Hepatic stellate cell (primary cell): ENCODE measurements around the gene PI4KA.
"Not testable (repeated sequence)": the region's sequence is repeated elsewhere in the genome, so short reads cannot be mapped to it uniquely, and the experiment has no call there.

ENCODE experiments used
- DNase-seq: peaks from one replicate; pipeline ENCODE4 v3.0.0; 2011; ENCODE audit warnings: low spot score

PI4KA gene

GRCh38 chr22:20690586-20691317 is 167.9 kb downstream of the PI4KA start:
- DNase-seq = not testable (repeated sequence)

GRCh38 chr22:20687356-20688172 is 171.0 kb downstream of the PI4KA start:
- DNase-seq = not testable (repeated sequence)

- DNase-seq = not testable (repeated sequence)
Observed at GRCh38 chr22:20685764-20686163, 172.8 kb downstream of the PI4KA start.

GRCh38 chr22:20678792-20679435 is 179.7 kb downstream of the PI4KA start:
- not testable (repeated sequence) for DNase-seq

GRCh38 chr22:20677684-20678242 is 180.8 kb downstream of the PI4KA start:
- DNase-seq = no peak

- DNase-seq = not testable (repeated sequence)
Observed at GRCh38 chr22:20675613-20676012, 183.0 kb downstream of the PI4KA start.

GRCh38 chr22:20674998-20675397 is 183.6 kb downstream of the PI4KA start:
- no peak for DNase-seq

GRCh38 chr22:20673295-20674195 is 185.1 kb downstream of the PI4KA start:
- no peak for DNase-seq

- DNase-seq = no peak
Observed at GRCh38 chr22:20672732-20673131, 185.9 kb downstream of the PI4KA start.

- DNase-seq = no peak
Observed at GRCh38 chr22:20672082-20672424, 186.6 kb downstream of the PI4KA start.

- DNase-seq = no peak
Observed at GRCh38 chr22:20671409-20672081, 187.1 kb downstream of the PI4KA start.

- DNase-seq = not testable (repeated sequence)
Observed at GRCh38 chr22:20670457-20671261, 188.0 kb downstream of the PI4KA start.

- not testable (repeated sequence) for DNase-seq
Observed at GRCh38 chr22:20669884-20670283, 188.7 kb downstream of the PI4KA start.

- DNase-seq = not testable (repeated sequence)
Observed at GRCh38 chr22:20669471-20669870, 189.1 kb downstream of the PI4KA start.

- DNase-seq = not testable (repeated sequence)
Observed at GRCh38 chr22:20668769-20669168, 189.8 kb downstream of the PI4KA start.

- DNase-seq = not testable (repeated sequence)
Observed at GRCh38 chr22:20668226-20668625, 190.4 kb downstream of the PI4KA start.

- DNase-seq = not testable (repeated sequence)
Observed at GRCh38 chr22:20667548-20667947, 191.1 kb downstream of the PI4KA start.

GRCh38 chr22:20666560-20666959 is 192.1 kb downstream of the PI4KA start:
- no peak for DNase-seq

GRCh38 chr22:20664594-20664959 is 194.0 kb downstream of the PI4KA start:
- no peak for DNase-seq
